Activated T-helper 9 cell treated with anti-CD3 and anti-CD28 coated beads, Interleukin-2, amount 50 U/mL, for 16 hours (primary cell): ENCODE results near the gene DNPEP.

Source experiments
- DNase-seq: peaks from one replicate; pipeline ENCODE4 v3.0.0-alpha.2; 2020; ENCODE audit warnings: low read depth

DNPEP gene

GRCh38 chr2:219358170-219359075, 29.3 kb downstream of the DNPEP start:
- no peak for DNase-seq

- DNase-seq, result no peak
Observed at GRCh38 chr2:219356834-219357233, 30.9 kb downstream of the DNPEP start.

GRCh38 chr2:219354582-219354981, 33.1 kb downstream of the DNPEP start:
- no peak for DNase-seq

GRCh38 chr2:219353129-219353528, 34.6 kb downstream of the DNPEP start:
- no peak for DNase-seq

DNA sequence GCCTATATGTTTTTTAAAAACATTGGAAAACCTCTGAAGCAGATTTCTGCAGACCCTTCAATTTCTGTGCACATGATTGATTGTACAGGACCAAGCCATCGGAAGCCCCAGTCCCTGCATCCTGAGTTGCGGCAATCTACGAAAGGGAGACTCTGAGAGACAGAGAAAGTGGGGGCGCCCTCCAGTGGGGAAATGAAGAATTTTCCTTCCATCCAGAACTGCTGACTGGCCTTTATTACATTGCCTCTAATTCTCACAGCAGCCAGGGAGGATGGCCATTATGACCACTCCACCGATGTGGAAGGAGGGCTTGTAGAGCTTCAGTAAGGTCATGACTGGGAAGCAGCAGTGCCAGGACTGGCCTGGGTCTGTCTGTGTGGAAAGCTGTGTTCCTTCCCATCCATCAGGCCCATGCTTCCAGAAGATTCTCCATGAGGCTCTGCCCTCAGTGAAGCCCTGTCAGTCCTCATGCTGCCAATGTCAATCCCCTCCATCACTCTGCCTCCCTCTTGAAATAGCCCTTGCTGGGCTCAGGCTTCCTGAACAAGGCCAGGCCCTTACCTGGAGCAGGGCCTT, 35.2 kb downstream of the DNPEP start:
- DNase-seq, result peak; percentile 36

DNA sequence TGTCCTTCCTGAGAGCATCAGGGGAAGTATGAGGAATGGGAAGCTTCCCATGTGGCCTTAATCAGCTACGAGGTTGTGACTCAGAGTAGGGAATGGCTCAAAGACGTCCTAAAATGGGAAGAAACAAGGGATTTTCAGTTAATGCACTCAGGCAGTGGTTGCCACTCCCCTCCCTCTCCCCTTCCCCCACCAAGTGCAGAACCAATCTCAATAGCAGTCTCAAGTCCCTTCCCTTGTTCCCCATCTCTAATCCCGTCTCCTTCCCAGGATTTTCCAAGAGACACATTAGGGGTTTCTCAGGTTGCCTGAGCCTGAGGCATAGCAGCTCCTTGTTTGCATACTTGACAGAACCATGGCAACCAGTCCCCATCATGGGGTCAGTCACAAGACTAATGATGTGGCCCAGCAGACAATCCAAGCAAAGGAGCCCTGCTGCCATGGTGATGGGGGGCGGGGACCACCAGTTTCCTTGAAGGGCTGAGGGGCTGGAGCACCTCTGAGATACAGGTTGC, 36.9 kb downstream of the DNPEP start:
- no peak for DNase-seq

- no peak for DNase-seq
Observed at GRCh38 chr2:219350215-219350614, 37.5 kb downstream of the DNPEP start.

DNA sequence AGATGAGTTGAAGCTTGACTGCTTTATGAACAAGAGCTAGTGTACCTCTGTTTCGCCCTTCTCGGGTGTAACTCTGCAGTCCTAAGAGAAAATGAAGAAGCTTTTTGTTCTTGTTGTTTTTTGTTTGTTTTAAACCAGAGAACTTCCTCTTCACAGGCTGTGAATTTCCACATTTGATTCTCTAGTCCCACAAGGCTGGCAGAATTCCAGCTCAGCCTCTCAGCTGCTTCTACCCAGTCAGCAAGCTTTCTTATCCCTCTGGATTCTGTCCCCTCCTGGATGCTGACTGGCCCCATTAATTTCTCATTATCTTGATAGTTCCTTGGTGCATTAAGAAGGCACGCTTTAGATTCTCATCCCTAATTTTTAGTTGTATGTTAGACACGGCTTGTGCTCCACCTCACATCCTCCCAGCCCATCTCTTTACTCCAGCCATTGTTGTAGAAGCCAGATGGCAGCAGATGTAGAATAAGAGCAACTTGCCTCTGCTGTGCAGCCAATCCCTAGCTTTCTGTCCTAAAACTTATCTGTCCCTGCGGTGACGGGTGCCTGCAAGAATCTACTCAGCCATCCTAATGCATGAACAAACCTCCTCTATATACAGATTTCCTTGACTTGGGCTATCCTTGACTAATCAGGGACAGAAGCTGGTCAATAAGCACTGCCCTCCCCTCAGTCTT, 42.8 kb downstream of the DNPEP start:
- DNase-seq, result no peak

- DNase-seq, result no peak
Observed at GRCh38 chr2:219335373-219335786, 52.3 kb downstream of the DNPEP start.

GRCh38 chr2:219334076-219334475, 53.6 kb downstream of the DNPEP start:
- DNase-seq, result no peak

DNA sequence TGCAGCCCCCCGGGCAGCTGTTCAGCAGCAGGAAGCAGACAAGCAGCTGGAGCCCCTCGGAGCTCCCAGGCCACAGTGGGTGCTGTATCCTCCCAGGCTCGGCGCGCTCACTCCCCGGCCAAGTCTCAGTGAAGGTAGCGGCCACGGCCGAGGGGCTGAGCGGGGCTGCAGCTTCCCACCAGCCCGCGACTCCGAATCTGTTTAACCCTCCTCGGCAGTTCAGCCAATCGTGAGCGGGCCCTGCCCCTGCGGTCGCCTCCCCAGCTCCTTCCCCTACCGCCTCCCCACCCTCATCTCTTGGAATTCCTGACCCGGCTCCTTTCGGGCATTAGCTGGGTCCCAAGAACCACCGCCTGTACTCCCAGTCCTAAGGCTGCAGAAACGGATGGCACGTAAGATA, 55.2 kb downstream of the DNPEP start, which contains the start of gene RESP18:
RESP18 (minus strand) TSS at position 203 of the 400 bp plus-strand sequence.
- DNase-seq, result no peak

DNA sequence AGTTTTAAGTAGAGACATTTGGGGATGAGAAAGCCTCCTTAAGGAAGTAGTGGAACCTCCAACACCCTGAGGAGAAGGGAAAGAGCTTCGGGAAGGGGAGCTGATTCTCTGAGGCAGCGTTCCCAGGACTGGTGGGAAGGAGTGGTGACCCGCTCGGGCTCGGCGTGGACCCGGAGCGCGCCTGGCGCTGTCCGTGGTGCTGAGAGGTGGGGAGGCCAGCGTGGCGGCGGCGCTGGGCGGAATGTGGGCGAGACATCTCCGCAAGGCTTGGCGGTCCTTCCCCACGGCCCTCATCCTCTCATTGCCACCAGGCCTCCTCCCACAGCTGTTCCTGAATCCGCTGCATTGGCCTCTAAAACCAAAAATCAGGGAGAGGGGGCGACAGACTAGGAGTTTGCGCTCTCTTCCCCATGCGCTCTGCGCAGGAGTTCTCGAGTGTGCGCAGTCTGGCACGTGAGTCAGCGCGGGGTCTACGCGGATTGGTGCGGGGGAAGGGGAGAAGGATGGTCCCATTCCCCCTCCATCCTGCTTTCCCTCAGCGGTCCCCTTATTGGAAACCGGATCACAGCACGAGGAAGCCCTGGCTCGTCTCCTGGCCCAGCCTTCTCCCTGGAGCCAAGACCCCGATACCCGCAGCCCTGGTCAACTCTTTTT, 56.0 kb downstream of the DNPEP start:
- no peak for DNase-seq

DNA sequence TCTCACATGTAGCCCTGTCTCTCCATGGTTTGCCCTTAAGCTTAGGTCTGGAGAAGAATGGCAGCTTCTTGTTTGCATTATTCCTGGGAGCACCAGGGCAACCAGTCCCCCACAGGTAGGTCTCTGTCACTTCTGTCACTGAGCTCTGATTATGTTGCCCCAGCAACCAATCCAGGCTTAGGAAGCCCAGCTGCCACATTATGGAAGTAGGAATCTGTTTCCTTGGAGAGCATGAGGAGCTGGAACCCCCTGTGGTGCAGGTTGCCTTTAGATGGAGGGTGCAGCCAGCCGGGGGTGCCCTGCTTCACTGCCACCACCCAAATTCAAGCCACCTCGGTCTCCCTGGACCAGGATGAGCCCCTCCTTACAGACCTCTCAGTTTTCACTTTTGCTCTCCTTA, 60.0 kb downstream of the DNPEP start:
- DNase-seq, result no peak

GRCh38 chr2:219325657-219326315, 61.9 kb downstream of the DNPEP start:
- no peak for DNase-seq

GRCh38 chr2:219325136-219325535, 62.6 kb downstream of the DNPEP start:
- no peak for DNase-seq

GRCh38 chr2:219323434-219323833, 64.3 kb downstream of the DNPEP start:
- DNase-seq, result no peak
